HG02981 (cell line): ENCODE measurements around the gene HOXB9.

Experiments
- ATAC-seq: cut with Tn5 transposase; IDR thresholded peaks from one replicate; pipeline ENCODE4 v1.9.1; 2021; ENCODE audit warnings: mild to moderate bottlenecking, moderate library complexity; ENCODE audit not compliant: unreplicated experiment

HOXB9 gene

DNA sequence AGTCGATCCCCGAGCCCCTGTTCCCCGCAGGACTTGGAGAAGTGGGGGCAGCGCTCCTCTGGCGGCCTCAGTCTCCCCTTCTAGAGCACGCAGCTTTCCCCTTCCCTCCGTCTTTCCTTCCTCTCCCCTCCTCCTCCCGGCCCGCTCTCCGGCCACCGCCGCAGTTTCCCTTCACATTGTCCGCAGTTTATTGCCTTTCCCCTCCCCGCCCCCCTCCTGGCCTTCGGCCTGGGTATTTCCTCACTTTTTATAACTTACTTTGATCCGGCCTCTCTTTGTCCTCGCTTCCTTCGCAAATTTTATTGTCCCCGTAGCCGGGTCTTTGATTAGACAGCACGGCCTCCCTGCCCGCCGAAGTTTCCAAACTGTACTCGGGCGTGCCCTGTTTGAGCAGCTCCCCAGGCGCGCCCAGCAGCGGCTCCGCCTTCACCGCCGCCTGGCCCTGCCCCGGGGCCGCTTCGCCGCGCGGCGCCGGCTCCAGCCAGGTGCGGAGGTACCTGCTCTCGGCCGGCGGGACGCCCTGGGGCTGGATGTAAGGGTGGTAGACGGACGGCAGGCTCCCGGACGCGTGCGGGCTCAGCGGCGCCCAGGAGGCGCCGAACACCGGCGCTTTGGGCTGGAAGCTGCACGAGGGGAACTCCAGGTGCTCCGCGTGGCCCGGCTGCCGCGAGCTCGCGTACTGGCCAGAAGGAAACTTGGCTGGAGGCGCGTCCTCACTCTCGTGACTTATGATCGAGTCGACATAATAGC lies 488 bp downstream of the HOXB9 start:
- ATAC-seq: no peak

DNA sequence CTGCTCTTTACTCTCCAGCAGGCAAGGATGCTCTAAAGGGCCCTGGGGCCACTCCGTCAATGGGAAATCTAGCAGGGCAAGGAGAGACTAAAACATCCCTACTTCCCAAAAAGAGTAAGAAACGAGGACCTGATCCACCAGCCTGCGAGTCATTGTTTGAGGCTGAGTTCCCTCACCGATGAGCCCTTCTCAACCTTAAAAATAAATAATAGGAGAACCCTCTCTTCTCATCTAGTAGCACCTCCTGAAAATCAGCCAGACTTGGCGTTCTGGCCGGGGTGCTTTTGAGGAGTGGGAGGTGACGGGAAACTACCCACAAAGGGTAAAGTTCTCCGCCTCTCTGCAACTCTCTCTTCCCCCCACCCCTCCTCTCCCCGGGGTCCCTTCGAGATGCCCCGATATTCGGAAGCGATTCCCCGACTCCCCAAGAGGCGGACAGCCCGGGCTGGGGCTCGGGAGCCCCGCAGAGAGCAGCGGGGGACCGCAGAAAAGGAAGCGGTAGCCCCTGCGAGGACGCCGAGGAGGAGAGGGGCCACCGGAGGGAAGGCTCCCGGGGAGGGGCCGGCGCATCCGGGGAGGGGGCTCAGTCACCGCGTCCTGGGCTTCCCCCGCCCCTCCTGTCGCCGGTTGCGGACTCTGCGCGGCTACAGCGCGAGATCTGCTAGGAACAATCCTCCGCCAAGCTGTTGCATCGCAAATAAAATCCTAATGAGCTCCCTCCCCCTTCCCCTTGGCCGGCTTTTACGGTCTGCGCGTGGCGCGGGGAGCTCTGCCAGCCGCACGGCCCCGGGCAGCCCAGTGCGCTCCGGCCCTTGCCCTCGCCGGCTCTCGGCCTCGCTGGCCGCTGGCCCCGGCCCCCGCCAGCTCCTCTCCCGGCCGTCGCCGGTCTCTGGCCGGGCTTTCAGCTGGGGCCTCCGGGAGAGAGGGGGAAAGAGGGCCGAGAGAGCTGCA lies 1.3 kb downstream of the HOXB9 start:
- ATAC-seq: no peak

GRCh38 chr17:48624118-48624517 lies 2.0 kb downstream of the HOXB9 start:
- no peak for ATAC-seq

DNA sequence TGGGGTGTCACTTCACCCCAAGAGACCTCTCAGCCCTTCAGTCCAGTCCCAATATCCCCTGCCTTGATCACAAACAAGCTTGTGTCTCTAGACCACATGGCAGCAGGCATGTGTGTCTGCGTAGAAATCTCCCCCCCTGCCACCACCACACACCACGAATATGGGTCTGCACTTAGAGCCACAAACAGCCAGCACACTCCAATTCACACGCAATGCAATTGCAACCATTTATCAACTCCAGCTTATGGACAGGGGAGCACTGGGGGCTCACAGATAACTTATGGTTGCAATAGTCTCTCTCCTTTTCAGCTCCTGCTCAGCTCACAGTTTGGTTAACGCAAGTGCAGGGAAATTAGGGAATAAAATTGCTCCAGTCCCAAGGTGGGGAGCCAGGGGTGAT lies 2.6 kb downstream of the HOXB9 start:
- ATAC-seq: no peak

DNA sequence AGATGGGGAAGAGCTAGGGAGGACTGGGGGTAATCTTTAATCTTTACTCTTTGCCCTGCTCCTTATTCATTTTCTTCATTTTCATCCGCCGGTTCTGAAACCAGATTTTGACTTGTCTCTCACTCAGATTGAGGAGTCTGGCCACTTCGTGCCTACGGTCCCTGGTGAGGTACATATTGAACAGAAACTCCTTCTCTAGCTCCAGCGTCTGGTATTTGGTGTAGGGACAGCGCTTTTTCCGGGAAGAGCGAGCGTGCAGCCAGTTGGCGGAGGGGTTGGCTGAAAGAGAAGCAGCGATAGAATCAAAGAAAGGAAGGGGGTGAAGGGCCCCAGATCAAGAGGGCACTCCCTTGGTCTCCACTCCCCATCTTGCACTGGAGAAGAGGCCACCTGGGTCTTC lies 3.3 kb downstream of the HOXB9 start:
- no peak for ATAC-seq

DNA sequence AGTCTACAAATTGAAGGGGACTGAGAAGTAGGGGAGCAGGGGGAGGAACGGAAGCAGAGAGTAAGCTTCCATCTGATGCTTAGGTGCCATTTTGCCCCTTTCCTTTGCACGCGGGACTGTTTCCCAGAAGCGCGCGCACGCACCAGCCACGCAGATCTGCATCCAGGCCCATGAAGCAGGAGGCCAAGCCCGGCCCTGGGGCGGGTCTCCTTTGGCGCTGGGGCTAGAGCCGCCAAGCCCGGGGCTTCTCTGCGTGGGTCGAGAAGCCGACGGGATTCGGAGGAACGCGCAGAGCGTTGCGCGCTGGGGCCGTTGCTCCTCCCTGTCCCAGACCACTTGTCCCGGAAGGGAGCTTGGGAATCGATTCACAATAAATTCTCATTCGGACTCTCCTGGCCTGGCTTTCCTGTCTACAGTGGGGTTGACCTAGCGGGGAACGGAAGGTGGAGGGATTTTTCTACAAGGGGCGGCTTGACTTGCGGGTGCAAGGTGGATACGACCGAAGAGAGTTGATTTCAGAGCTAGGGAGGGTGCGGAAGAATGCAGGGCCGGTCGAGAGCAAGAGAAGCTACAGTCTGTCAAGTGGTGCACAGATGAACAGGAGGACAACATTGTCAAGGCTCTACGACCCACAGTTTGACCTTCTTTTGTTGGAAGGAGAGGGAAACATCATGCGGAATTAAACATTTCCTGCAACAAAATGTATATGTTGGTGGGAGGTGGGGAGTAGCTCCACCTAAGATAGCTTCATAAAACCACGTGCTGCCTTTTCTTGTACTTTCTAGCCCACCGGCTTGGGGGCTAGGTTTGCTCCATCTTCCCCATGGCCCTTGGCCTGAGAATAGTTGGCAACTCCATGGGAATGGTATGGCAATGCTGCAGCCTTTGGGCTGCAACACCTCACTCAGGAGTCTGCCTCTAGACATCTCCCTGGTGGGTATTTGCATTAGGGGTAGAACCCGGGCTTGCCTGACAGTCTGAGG lies 4.5 kb downstream of the HOXB9 start:
- no peak for ATAC-seq

DNA sequence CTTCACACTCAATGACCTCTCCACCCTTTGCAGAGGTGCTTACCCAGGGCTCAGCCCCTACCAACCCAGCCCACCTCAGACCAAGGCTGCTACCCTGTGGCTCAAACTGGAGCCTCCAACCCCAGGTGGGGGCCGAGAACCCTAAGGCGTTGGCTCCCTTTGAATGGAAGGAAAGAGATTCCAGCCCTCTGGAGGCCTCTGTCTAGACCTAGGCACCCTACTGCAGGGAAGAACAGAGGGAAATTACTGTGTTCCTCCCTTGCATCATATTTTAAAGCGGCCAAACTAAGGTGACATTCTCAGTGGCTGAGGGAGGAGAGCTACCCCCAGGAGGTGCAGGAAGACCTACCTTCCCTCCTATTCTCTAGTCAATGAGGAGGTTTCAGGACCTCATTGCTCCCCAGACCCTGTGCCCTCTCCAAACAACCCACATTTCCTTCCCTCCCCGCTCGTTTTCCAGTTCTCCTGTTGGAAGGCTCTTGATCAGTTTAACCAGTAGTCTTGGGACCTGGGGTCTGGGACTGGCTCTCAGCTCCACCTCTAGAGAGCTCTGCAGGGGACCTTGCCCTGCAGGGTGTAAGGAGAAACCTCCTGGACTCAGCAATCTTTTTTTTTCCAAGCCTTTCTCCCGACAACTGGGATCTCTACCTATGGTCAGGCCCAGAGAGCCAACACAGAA lies 5.6 kb downstream of the HOXB9 start:
- ATAC-seq: no peak

GRCh38 chr17:48619826-48620449 lies 6.2 kb downstream of the HOXB9 start:
- no peak for ATAC-seq

- no peak for ATAC-seq
Observed at GRCh38 chr17:48618256-48618896, 7.8 kb downstream of the HOXB9 start.

GRCh38 chr17:48617471-48618255 lies 8.5 kb downstream of the HOXB9 start:
- no peak for ATAC-seq

DNA sequence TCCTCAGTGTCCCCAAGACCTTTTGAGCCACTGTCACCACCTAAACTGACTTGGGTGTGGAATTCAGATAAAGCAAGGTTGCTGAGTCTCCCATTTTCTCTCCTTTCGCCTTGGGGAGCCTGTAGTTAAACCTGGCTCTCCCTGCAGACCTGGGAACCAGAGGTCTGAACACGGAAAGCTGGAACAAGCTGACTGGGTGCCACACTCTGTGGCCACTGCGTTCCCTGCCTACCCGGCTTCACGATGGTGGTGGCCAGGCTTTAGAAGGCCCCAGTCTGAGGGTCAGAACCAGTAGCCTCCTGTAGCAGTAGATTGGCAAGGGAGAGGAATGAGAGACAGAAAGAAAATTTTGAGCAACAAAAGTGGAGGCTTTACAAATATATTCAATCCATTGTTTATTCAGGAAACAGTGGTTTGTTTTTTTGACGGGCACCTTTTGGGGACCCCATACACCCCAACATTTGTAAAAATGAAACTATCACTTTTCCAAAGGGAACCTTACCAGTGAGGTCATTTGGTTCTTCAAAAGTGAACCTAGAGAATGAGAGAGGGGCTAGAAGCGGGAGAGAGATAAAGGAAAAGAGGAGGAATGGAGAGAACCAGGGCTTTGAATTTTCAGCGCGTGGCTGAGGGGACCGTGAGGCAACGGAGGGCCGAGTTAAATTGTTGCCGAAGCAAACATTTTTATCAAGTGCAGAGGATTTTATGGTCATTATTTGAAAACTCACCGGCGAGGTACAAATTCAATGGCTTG lies 9.3 kb downstream of the HOXB9 start:
- ATAC-seq: no peak

GRCh38 chr17:48615963-48616716 lies 10.0 kb downstream of the HOXB9 start:
- no peak for ATAC-seq

- no peak for ATAC-seq
Observed at GRCh38 chr17:48615047-48615962, 10.9 kb downstream of the HOXB9 start, which contains the start of gene HOXB8. HOXB8 (minus strand) TSS chr17:48615292; CDS start chr17:48614704, 588 bp downstream.

- ATAC-seq: no peak
Observed at GRCh38 chr17:48613862-48614694, 12.1 kb downstream of the HOXB9 start.
